Mesodermal cell (in vitro differentiated cells): ENCODE data around the gene GRIK1.

Experiments
- H3K27ac ChIP-seq: 2 replicates; pipeline ENCODE4 v1.7.0; 2013; ENCODE audit warnings: mild to moderate bottlenecking, low read depth, low read length, moderate library complexity; ENCODE audit not compliant: severe bottlenecking
- H3K36me3 ChIP-seq: 2 replicates; pipeline ENCODE4 v1.7.1; 2013; ENCODE audit warnings: mild to moderate bottlenecking, low read length, moderate library complexity; ENCODE audit not compliant: control insufficient read depth, insufficient read depth
- H3K4me1 ChIP-seq: one replicate; pipeline ENCODE4 v1.7.1; 2013; ENCODE audit warnings: mild to moderate bottlenecking, low read length; ENCODE audit not compliant: insufficient read depth, control insufficient read depth, poor library complexity, severe bottlenecking
- H3K4me3 ChIP-seq: 2 replicates; pipeline ENCODE4 v1.7.0; 2013; ENCODE audit warnings: low read length, control low read depth, mild to moderate bottlenecking; ENCODE audit not compliant: insufficient read depth, poor library complexity, severe bottlenecking; ENCODE audit errors: extremely low read depth
- H3K9me3 ChIP-seq: 2 replicates; pipeline ENCODE4 v1.7.1; 2013; ENCODE audit warnings: mild to moderate bottlenecking, low read length, moderate library complexity; ENCODE audit not compliant: control insufficient read depth
- WGBS, 2 experiments: methylation state at CpG; one replicate each; pipeline ENCODE4 v1.1.5; 2013; ENCODE audit warnings: missing lambda C conversion rate in 2 of 2; ENCODE audit not compliant: insufficient coverage in 2 of 2; 5-methylcytosine and 5-hydroxymethylcytosine counted together

Gene GRIK1

GRCh38 chr21:29677326-29677725 lies 262.5 kb downstream of the GRIK1 start:
- WGBS, 2 experiments = 83% methylated on average over 2 of the region's 4 CpGs; no CpG with 5 or more reads in 1 of the 2 experiments
- Histone ChIP-seq H3K27ac (no peak overlapping the region), H3K36me3 (no peaks in the 10 kb centered on the region), H3K4me3 (no peak overlapping the region), H3K9me3 (no peaks in the 10 kb centered on the region), H3K4me1 (no peaks in the 10 kb centered on the region)

DNA sequence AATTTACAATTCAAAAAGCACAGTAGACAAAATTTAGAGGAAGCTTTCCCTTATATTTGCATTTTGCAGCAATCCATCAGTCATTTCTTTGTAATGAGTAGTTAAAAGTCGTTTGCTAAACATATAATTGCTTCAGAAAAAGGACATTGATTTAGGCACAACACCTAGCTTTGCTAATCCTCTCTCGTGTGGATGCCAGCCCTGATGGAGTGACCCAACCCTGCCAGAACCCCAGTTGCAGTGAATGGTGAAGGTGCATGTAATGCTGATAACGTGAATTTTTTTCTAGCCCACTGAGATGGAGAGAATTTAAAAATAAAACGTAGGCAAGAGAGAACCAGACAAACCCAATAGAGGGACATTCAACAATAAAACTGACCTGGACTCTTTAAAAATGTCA lies 263.4 kb downstream of the GRIK1 start:
- Histone ChIP-seq H3K4me1 (no peaks in the 10 kb centered on the region), H3K9me3 (no peaks in the 10 kb centered on the region), H3K27ac (no peak overlapping the region), H3K4me3 (no peak overlapping the region), H3K36me3 (no peaks in the 10 kb centered on the region)
- 44% methylated on average over 2 of the region's 4 CpGs; no CpG with 5 or more reads in 1 of the 2 experiments for WGBS, 2 experiments

DNA sequence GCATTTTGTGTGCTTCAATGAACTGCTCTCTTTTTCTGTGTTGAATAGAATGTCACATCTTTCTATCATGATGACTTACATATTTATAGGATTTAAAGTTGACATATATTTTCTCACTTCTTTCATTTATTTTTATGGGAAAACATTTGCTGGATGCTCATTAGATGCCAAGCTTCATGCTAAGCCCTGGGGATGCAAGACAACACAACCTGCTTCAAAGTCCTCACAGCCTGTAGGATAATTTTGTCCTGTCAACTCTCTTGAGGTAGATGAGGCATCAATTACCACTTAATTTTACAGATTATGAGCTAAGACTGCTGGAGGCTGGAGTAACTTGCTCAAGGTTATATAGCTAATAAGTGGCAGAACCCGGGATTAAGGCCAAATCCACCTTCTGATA lies 264.3 kb downstream of the GRIK1 start:
- Histone ChIP-seq H3K9me3 (no peaks in the 10 kb centered on the region), H3K4me3 (no peak overlapping the region), H3K27ac (no peak overlapping the region), H3K36me3 (no peaks in the 10 kb centered on the region), H3K4me1 (no peaks in the 10 kb centered on the region)
- WGBS, 2 experiments = no CpG with 5 or more reads among the region's 1 CpG

DNA sequence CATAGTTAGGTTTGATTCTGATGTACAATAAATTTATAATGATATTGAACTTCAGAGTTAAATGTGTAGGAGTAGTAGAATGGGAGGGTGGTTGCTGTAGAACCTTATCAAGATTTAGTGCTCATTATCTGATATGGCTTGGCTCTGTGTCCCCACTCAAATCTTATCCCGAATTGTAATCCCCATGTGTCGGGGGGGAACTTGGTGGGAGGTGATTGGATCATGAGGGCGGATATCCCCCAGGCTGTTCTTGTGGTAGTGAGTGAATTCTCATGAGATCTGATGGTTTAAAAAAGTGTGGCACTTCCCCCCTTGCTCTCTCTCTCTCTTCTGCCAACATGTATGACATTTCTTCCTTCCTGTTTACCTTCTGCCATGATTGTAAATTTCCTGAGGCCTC lies 265.5 kb downstream of the GRIK1 start:
- H3K36me3 ChIP-seq = no peaks in the 10 kb centered on the region
- peaks cover 3% of the 10 kb centered on the region for H3K4me1 ChIP-seq
- WGBS, 2 experiments = 93 to 100% methylated on average over 1 to 3 of the region's 3 CpGs
- no peak overlapping the region for H3K27ac ChIP-seq
- no peaks in the 10 kb centered on the region for H3K9me3 ChIP-seq
- H3K4me3 ChIP-seq = no peak overlapping the region

GRCh38 chr21:29673096-29673610 lies 266.6 kb downstream of the GRIK1 start:
- Histone ChIP-seq H3K36me3 (no peaks in the 10 kb centered on the region), H3K27ac (no peak overlapping the region), H3K4me1 (peaks cover 3% of the 10 kb centered on the region), H3K9me3 (no peaks in the 10 kb centered on the region), H3K4me3 (no peak overlapping the region)
- 80 to 100% methylated on average over 3 to 4 of the region's 6 CpGs for WGBS, 2 experiments

DNA sequence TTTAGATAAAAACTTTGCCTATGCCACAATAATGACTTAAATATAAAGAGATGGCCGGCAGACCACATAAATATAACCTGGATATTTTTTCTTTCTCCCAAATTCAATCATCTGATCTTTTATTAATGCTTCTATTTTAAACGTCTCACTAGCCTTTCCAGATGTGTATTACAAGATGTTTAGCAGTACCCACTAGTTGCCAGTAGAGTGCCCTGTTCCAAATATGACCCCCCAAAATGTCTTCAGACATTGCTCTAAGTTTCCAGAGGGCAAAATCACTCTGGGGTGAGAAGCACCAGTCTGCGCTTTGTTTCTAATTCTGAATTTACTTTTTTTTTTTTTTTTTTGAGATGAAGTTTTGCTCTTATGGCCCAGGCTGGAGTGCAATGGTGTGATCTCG lies 268.1 kb downstream of the GRIK1 start:
- Histone ChIP-seq H3K4me3 (no peak overlapping the region), H3K9me3 (no peaks in the 10 kb centered on the region), H3K4me1 (peaks cover 3% of the 10 kb centered on the region), H3K36me3 (no peaks in the 10 kb centered on the region), H3K27ac (no peak overlapping the region)
- WGBS, 2 experiments = no CpG with 5 or more reads among the region's 4 CpGs

- Histone ChIP-seq H3K9me3 (no peaks in the 10 kb centered on the region), H3K4me3 (no peak overlapping the region), H3K36me3 (no peaks in the 10 kb centered on the region), H3K4me1 (peaks cover 3% of the 10 kb centered on the region), H3K27ac (no peak overlapping the region)
- 83% methylated on average over 1 of the region's 2 CpGs; no CpG with 5 or more reads in 1 of the 2 experiments for WGBS, 2 experiments
Observed at GRCh38 chr21:29670228-29670627, 269.6 kb downstream of the GRIK1 start.

- Histone ChIP-seq H3K4me1 (peaks cover 8% of the 10 kb centered on the region), H3K27ac (no peak overlapping the region)
- WGBS, 2 experiments = 67% methylated on average over 1 of the region's 2 CpGs; no CpG with 5 or more reads in 1 of the 2 experiments
Observed at GRCh38 chr21:29669416-29669815, 270.4 kb downstream of the GRIK1 start.

DNA sequence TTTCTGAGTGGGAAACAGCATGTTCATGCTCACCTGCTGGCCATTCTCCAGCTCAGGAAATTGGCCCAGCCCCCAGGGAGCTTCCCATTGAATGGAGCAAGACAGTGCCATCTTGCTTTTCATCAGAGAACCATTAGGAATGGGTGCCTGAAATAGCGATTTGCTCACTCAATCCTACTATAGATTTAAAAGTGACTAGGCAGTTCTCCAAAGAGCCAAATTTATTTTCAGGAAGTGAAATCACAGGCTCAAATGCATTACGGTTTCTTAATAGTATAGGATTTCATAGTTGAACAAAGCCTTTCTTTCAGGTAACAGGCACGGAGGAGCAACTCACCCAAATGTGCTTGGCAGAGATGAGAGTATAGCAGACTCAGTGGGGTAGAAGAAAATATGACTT lies 272.1 kb downstream of the GRIK1 start:
- Histone ChIP-seq H3K9me3 (no peaks in the 10 kb centered on the region), H3K4me1 (peaks cover 9% of the 10 kb centered on the region), H3K4me3 (no peak overlapping the region), H3K36me3 (no peaks in the 10 kb centered on the region), H3K27ac (no peak overlapping the region)
- WGBS, 2 experiments = 89 to 93% methylated on average over 2 to 3 of the region's 3 CpGs

More at GRCh38 chr21:29669416-29669815, 270.4 kb downstream of the GRIK1 start:
- no peaks in the 10 kb centered on the region for H3K9me3 ChIP-seq
- no peaks in the 10 kb centered on the region for H3K36me3 ChIP-seq
- H3K4me3 ChIP-seq = no peak overlapping the region

- Histone ChIP-seq H3K4me3 (no peak overlapping the region), H3K4me1 (peaks cover 6% of the 10 kb centered on the region), H3K36me3 (no peaks in the 10 kb centered on the region), H3K27ac (no peak overlapping the region), H3K9me3 (no peaks in the 10 kb centered on the region)
- no CpG with 5 or more reads among the region's 1 CpG for WGBS, 2 experiments
Observed at GRCh38 chr21:29664615-29665014, 275.2 kb downstream of the GRIK1 start.

DNA sequence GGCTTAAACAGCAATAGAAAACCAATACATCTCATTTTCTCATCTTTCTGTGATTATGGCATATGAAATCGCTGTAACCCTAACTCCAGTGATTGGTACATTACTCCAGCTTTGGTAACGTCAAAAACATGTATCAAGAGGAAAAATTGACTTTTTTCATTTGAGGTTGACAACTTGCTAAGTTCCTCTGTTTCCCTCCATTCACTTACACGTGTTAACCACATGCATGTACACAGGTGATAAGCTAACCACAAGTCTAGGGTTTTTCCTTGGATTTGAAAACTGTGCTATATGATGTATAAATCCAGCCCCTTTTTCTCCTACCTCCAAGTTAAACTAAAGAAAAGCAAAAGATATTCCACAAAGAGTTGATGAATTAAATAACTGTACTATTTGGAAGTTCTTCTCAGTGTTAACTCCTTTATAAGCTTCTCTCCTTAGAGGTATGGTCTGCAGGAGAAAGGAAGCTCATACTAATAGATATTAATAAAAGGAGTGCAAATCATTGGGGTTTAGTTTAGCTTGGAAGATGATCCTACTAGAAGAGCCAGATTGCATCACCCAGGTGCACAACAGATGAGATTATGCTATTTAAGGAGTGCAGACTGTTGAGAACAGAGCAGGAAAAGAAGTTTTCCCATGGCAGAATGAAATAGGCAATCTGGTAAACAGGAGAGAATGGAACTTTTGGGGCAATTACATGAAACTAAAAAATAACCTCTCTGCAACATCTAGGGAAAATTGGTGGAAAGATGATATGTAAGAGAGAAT lies 277.9 kb downstream of the GRIK1 start:
- no peaks in the 10 kb centered on the region for H3K36me3 ChIP-seq
- no peaks in the 10 kb centered on the region for H3K9me3 ChIP-seq
- H3K4me3 ChIP-seq = no peak overlapping the region
- peaks cover 14% of the 10 kb centered on the region for H3K4me1 ChIP-seq
- 88 to 100% methylated on average over 1 of the region's 3 CpGs for WGBS, 2 experiments
- no peak overlapping the region for H3K27ac ChIP-seq
